ENCODE data around the gene AHNAK.
"Not testable (repeated sequence)": the region's sequence is repeated elsewhere in the genome, so short reads cannot be mapped to it uniquely, and the experiment has no call there.

The AHNAK gene

GRCh38 chr11:62534779-62535545 lies 11.6 kb downstream of the AHNAK start:
- no peak for DNase-seq

GRCh38 chr11:62532096-62532495 lies 14.5 kb downstream of the AHNAK start:
- no peak for DNase-seq

- no peak for DNase-seq
These were observed 29.8 kb downstream of the AHNAK start for GRCh38 chr11:62516736-62517371.

DNA sequence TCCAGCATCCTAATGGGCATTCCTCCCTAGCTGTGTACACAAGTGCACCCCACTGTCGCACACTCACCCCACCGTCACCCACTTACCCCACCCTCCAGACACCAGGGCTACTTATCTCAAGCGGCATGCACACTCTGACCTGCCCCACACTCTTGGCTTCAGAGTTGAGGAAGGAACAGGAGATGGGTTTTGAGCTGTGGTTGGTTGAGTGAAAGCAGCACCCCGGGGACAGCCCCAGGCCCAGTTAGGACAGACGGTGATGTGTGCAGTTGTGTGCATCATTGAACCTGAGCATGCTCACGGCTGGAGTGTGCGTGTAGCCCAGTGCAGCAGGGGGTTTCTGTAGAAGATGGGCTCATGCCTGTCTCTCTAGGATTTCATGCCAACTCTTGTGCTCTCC lies 32.5 kb downstream of the AHNAK start:
- no peak for DNase-seq

DNA sequence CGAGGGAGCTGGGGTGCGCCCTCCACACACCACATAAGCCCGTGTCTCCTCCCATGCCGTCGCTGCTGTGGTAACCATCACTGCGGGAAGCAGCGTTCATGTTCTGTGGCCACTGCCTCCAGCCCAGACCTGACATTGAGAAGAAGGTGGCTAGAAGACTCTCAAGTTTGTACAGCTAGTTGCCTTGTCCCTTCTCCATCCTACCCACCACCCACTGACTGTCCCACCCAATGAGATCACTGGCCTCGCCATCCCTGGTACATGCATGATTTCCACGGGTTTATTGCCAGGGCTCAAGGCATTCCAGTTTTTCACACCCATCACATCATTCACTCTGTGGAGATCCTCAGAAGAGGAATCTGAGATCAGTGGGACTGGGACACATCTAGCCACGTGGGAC lies 33.0 kb downstream of the AHNAK start:
- no peak for DNase-seq

- DNase-seq, result no peak
These were observed 33.6 kb downstream of the AHNAK start for GRCh38 chr11:62512961-62513360.

DNA sequence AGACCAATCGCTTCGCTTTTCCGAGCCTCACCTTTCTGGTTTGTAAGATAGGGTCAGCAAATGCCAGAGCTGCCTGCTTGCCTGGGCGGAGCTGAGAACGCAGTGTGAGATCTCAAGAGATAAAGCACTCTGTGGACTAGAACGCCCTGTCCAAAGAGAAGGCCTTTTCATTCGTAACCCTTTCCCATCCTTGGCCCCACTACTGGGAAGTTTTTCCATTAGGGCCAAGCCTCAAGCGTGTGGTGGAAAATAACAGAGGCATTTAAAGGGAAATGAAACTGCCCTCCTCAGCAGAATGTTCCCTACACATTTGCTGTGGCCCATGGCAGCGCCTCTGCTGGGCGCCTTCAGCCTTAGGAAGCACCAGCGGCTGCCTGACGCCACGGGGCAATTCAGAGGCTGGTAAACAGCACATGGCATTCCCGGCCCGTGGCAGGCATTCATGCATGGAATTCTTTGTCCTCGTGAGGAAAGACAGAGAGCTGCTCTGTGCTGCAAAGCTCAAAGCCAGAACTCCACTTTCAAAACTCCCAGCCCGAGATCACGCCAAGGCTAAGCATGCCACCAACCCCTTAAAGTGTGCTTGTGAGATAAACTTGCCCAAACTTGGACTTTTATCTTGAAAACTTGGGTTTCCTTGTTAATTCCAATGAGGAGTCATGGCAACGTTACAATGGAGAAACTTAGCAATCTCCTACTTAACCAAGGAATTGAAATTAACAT lies 38.1 kb downstream of the AHNAK start:
- DNase-seq, result no peak

DNA sequence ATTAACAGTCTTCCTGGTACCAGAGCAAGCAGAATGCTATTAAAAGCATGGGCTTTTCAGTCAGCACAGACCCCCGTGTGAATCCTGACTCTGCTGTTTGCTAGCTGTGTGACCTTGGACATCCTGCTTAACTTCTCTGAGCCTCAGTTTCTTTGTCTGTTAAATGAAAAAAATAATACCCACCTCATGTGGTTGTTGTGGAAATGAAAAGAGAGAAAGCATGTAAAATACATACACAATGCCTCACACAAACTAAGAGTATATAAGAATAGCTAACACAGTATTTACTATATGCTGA lies 39.5 kb downstream of the AHNAK start:
- no peak for DNase-seq

DNA sequence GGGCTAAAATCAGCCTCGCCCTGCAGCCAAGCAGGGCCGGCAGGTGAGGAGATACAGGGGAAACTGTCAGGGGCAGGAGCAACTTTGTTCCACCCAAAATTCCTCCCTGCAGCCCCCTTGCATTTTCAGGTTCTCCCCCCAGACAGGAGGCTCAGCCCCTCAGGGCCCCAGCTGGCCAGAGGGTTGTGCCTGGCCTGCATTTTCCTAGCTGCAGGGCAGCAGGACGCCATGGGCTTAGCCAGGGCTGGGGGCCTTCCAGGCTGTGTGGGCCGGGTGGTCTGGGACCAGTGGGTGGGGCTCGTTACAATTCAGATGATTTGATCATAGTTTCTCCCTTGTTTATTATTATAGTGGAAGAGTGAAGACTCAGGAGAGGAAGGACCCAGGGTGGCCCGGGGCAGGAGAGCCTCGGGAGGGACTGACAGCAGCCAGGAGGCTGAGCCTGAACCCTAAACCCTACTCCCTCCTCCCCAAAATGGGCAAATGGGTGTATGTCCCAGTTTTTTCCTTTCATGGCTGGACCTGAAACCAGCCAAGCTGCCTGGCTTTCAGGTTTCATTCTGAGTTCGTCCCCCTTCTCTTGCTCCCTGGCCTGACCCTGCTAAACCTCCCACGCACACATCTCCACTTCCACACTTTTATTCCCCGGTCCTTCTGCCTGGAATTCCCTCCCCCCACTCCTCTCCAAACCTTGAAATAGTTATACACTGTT lies 40.0 kb downstream of the AHNAK start:
- DNase-seq, result no peak

- no peak for DNase-seq
These were observed 41.0 kb downstream of the AHNAK start for GRCh38 chr11:62505440-62506091.

DNA sequence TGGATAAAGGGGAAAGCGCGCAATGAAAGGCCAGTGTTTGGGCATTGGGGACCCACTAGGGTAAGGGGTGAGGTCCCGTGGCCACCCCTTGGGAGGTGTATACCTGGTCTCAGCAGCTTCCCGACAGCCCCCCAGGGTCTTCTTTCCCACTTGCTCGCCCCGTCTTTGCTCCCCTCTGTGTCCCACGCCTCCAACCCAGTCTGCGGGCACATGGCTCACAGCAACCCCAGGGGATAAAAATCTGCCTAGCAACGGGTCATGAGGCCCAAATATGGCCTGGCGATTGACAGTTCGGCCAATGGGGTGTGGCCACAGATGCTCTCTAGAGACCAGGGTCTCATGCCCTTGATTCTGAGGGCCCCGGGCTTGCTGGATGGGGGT lies 41.6 kb downstream of the AHNAK start:
- no peak for DNase-seq

- no peak for DNase-seq
These were observed 42.2 kb downstream of the AHNAK start for GRCh38 chr11:62504158-62504973.

DNA sequence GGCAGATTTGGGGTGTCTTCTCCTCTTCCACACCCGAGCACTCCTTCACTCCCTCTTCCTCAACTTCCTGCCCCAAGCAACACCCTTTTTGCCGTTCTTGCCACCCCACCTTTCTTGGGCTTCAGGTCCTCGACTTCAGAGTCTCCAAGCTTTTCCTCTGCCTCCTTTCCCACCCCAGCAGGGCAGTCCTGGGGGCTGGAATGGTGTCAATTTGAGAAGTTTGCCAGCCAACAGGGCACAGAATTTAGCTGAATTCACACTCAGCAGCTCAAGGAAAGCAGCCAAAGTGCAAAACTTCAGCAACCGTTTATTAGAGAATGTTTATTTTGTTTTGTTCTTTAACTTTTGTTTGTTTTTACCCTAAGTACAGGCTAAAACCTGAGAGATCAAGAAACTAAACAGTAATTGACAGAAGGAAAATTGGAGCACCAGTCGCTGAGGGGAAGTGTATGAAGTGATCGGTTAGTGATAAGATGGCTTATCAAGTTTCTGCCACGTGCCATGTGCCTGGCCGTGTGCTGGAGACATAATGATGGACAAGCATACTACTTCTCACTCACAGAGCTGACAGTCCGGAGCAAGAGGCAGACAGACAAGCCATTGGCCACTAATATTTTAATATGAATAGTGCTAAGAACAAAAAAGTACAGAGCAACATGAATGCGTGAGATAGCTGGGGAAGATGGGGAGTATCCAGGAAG lies 44.4 kb downstream of the AHNAK start:
- no peak for DNase-seq

DNA sequence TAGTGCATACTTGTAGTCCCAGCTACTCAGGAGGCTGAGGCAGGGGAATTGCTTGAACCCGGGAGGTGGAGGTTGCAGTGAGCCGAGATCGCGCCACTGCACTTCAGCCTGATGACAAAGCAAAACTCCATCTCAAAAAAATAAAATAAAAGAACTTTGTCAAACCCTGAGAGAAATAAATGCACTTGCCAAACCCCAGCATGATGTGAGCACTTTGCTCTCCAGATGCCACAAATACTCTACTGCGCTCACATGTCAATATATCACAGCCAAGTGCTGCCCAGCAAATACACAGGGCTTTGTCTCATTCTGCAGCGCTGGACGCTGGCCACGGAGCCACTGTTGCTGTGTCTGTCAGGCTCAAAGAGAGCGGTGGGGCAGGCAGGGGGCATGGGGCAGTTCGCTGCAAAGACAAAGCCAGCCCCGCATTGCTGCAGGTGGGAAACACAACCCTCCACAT lies 45.1 kb downstream of the AHNAK start:
- no peak for DNase-seq

DNA sequence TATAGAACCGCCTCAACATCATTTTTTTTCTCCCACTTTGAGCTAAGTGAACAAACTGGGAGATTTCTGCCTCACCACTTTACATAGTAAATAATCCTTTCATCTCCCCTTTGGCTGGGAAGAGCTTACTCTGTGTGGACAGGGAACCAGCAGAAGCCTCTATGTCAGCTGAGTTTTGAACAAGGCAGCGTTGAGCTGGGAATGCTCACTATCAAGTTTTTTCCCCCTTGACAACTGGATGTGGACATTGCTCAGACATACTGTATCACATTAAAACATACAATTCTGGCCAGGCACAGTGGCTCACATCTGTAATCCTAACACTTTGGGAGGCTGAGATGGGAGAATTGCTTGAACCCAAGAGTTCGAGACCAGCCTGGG lies 46.0 kb downstream of the AHNAK start:
- no peak for DNase-seq

GRCh38 chr11:62499944-62500649 lies 46.5 kb downstream of the AHNAK start:
- DNase-seq, result no peak

DNA sequence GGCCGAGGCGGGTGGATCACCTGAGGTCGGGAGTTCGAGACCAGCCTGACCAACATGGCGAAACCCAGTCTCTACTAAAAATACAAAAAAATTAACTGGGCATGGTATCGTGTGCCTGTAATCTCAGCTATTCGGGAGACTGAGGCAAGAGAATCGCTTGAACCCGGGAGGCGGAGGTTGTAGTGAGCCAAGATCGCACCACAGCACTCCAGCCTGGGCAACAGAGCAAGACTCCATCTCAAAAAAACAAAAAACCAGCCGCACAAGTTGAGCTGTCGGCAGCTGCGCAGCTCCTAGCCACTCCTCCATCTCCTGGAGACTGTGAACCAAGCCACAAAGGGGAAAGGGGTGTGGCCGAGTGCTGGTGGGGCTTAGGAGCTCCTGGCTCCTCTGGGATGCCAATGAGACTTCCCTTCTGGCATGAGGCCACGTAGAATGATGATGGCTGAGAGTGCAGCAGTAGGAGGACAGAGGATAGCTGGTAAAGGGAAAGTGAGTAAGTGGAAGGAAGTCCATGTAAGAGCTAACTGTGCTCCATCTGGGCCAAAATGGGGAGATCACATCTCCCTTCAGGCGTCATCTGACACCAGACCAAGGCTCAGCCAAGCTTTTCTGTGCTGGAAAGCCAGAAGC lies 47.2 kb downstream of the AHNAK start:
- not testable (repeated sequence) for DNase-seq

DNA sequence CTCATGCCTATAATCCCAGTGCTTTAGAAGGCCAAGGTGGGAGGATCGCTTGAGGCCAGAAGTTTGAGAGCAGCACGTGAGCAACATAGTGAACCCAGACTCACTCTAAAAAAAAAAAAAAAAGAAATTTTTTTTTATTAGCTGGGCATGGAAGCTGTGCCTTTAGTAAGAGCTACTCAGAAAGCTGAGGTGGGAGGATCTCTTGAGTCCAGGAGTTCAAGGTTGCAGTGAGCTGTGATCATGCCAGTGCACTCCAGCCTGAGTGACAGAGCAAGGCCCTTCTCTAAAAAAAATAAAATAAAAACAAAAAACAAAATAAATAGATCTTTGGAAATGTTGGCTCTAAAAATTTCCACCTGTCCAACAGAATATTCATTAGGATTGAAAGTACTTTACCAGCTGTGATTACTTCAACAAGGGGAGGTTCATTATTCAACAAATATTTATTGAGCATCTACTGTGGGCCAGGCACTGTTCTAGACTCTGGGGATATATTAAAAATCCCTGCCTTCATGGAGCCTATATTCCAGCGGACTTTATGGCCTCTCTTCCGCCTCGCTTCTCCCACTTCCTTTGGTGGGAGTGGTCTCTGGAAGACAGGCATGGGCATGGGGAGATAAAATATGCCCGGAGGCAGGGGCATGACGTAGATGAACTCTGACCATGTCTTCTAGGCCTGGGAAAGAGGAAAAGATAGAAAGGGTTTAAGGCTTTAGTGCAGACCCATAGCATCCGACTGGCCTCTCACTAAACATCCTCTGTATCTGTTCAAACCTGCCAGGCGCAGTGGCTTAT lies 47.9 kb downstream of the AHNAK start:
- no peak for DNase-seq

DNA sequence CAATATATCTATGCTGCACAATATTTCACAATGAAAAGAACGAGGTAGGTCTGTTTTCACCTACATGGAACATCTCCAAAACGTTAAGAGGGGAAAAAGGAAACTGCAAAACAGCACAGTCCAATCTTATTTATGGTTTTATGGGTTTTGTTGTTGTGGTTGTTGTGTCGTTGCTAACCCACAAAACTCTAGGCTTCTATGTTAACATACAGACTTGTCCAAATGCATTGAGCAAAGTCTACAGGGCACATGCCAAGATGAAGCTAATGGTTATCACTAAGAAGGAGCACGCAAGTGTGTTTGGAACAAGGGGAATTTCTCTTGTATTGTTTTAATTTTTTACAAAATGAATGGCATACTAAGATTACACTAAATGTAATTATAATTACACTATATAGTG lies 48.6 kb downstream of the AHNAK start:
- no peak for DNase-seq
